Skeletal muscle satellite cell (primary cell): ENCODE results near the gene RIMKLA. TPM values are rescaled to one million over a fixed set of nuclear protein-coding genes. Genes with fewer than 3 reads are reported as not detected.

Source experiments
- H3K27me3 ChIP-seq: 2 replicates; pipeline ENCODE4 v1.7.0; 2013; ENCODE audit warnings: low read length; ENCODE audit not compliant: control insufficient read depth, insufficient read depth
- H3K36me3 ChIP-seq: 2 replicates; pipeline ENCODE4 v1.7.0; 2013; ENCODE audit warnings: mild to moderate bottlenecking, control low read depth, low read length; ENCODE audit not compliant: insufficient read depth
- H3K4me1 ChIP-seq: 2 replicates; pipeline ENCODE4 v1.7.0; 2013; ENCODE audit warnings: low read length; ENCODE audit not compliant: control insufficient read depth, insufficient read depth
- H3K4me2 ChIP-seq: 2 replicates; pipeline ENCODE4 v1.7.0; 2013; ENCODE audit warnings: mild to moderate bottlenecking, low read length
- H3K4me3 ChIP-seq: 2 replicates; pipeline ENCODE4 v1.7.0; 2013; ENCODE audit warnings: low read length
- H3K9ac ChIP-seq: 2 replicates; pipeline ENCODE4 v1.7.0; 2013; ENCODE audit warnings: mild to moderate bottlenecking, low read depth, low read length, moderate library complexity
- H3K9me3 ChIP-seq: replicated peaks from 2 replicates; pipeline ENCODE4 v1.7.0; 2013; ENCODE audit warnings: mild to moderate bottlenecking, control low read depth, low read length
- total RNA-seq: library from RNA; depleted of rRNA; stranded (reverse); fragments of >200 nt; gene quantifications from 2 replicates; pipeline ENCODE4 v1.2.3, GENCODE V29; 2012; rRNA removed

The RIMKLA gene, protein sequence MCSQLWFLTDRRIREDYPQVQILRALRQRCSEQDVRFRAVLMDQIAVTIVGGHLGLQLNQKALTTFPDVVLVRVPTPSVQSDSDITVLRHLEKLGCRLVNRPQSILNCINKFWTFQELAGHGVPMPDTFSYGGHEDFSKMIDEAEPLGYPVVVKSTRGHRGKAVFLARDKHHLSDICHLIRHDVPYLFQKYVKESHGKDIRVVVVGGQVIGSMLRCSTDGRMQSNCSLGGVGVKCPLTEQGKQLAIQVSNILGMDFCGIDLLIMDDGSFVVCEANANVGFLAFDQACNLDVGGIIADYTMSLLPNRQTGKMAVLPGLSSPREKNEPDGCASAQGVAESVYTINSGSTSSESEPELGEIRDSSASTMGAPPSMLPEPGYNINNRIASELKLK
- total RNA-seq: not detected in 2 replicates

DNA sequence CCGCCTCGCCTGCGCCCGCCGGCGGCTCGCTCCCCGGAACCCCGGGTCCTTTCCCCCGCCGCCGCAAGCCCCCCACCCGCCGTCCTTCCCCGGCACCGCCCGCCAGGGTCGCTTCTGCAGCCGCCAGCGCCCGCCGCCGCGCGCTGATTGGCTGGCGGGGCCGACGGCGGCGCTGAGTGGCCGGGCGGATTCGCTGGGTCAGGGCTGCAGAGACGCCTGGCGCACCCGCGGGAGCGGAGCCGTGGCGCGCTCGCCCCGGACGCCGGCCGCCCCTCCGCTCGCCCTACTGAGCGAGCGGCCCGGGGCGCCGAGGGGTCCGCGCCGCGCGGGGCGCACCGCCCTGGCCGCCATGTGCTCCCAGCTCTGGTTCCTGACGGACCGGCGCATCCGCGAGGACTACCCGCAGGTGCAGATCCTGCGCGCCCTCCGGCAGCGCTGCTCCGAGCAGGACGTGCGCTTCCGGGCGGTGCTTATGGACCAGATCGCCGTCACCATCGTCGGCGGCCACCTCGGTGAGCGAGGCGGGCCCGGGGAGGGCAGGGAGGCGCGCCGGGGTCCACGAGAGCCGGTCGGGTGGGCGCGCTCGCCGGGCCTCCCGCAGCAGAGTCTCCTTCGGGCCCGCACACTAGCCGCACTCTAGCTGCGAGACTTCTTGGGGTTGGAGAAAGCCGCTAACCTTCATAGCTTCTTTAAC lies at the start of gene RIMKLA:
RIMKLA (plus strand) TSS at position 207 of the 694 bp plus-strand sequence; CDS start at position 350, 143 bp downstream.
- Histone ChIP-seq H3K4me2 (peak within 1 kb of the TSS; percentile 87), H3K4me1 (peaks cover 6% of the 10 kb centered on the region), H3K9ac (no peak within 1 kb of the TSS), H3K4me3 (peak within 1 kb of the TSS; percentile 70), H3K27me3 (peaks cover 38% of the 10 kb centered on the region), H3K9me3 (no peaks in the 10 kb centered on the region), H3K36me3 (no peaks in the 10 kb centered on the region)

DNA sequence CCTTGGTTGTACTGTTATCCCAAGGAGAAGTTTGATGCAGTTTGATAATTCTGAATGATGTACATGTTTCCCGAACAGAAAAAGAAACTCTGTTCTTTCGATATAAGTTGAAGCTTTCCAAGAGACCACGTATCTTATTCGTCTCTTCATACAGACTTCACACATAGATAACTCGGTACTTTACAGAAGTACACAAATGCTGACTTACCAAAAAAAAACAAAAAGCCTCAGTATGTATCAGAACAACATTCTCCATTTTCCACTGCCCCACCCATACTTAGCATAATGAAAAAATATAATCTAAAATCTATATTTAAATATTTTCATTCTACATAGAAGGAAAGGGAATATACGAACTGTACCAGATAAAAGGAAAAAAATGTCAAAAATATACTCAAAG lies 47.7 kb upstream of the RIMKLA start:
- no peaks in the 10 kb centered on the region for H3K9me3 ChIP-seq
- peaks cover 9% of the 10 kb centered on the region for H3K4me1 ChIP-seq
- H3K27me3 ChIP-seq: no peaks in the 10 kb centered on the region
- H3K4me2 ChIP-seq: peak overlapping the region; percentile 86
- H3K4me3 ChIP-seq: peak overlapping the region; percentile 98
- peak overlapping the region; percentile 97 for H3K9ac ChIP-seq
- no peaks in the 10 kb centered on the region for H3K36me3 ChIP-seq

DNA sequence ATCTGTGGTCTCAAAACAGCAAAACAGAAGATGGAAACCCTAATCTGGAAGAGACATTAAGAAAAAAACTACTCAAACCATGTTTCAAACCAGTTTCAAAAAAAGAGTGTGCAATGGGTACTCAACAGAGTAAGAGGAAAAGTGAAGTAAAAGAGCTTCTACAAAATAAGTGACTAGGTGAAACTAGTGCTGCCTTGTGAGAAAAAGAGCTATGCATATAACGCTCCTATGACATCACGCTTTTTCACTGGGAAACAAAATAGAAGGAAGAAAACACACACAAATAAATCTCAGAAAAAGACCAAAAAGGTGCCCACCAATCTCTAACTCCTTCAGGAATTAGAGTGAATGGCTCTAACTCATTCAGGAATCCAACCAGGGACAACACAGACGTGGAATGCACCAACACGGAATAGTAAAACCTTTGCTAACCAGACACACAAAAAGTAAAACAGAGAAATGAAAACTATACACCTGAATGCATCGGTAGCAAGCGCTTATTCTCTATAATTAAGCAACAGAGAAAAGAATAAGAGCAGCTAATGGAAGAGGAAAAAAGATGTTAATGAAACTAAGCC lies 46.8 kb upstream of the RIMKLA start:
- H3K9ac ChIP-seq: peak overlapping the region; percentile 97
- no peaks in the 10 kb centered on the region for H3K27me3 ChIP-seq
- H3K36me3 ChIP-seq: no peaks in the 10 kb centered on the region
- peak overlapping the region; percentile 86 for H3K4me2 ChIP-seq
- peaks cover 9% of the 10 kb centered on the region for H3K4me1 ChIP-seq
- H3K4me3 ChIP-seq: peak overlapping the region; percentile 98
- no peaks in the 10 kb centered on the region for H3K9me3 ChIP-seq

DNA sequence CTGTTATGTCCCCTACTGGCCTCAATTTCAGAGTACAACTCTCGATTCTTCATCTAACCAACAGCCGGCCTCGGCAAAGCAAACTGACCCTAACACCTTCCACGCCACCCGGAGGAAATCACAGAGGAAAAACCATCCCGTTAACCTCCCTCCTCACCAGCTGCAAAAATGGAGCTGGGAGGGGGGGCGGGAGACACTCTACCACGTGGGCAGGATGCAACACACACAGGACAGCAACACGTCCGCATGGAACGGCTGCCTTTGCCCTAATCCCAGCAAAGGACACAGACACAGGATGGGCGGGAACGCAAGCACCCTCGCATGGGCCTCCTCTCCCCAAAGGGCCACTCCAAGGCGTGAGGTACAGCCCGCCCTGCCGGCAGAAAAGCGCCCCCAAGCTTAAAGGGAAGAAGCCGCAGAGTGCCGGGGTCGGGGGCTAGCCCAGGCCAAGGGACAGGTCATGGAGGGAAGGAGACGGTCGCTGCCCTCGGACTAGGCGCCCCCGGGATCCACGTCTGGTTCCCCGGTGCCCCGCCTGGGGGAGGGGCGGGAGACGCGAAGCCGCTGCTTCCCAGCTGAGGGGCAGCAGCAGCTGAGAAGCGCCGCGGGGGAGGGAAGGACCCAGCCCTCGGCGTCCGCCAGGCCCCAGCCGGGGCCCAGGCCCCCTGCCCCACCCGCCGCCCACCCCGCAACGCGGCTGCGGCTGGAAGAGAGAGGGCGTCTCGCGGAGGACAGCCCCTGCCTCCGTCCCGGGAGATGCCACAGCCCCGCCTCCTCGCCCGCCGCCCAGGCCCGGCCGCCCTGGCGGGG lies 46.1 kb upstream of the RIMKLA start:
- Histone ChIP-seq H3K9me3 (no peaks in the 10 kb centered on the region), H3K9ac (peak overlapping the region; percentile 97), H3K4me1 (peaks cover 9% of the 10 kb centered on the region), H3K4me2 (peak overlapping the region; percentile 86), H3K4me3 (peak overlapping the region; percentile 98), H3K27me3 (no peaks in the 10 kb centered on the region), H3K36me3 (no peaks in the 10 kb centered on the region)

DNA sequence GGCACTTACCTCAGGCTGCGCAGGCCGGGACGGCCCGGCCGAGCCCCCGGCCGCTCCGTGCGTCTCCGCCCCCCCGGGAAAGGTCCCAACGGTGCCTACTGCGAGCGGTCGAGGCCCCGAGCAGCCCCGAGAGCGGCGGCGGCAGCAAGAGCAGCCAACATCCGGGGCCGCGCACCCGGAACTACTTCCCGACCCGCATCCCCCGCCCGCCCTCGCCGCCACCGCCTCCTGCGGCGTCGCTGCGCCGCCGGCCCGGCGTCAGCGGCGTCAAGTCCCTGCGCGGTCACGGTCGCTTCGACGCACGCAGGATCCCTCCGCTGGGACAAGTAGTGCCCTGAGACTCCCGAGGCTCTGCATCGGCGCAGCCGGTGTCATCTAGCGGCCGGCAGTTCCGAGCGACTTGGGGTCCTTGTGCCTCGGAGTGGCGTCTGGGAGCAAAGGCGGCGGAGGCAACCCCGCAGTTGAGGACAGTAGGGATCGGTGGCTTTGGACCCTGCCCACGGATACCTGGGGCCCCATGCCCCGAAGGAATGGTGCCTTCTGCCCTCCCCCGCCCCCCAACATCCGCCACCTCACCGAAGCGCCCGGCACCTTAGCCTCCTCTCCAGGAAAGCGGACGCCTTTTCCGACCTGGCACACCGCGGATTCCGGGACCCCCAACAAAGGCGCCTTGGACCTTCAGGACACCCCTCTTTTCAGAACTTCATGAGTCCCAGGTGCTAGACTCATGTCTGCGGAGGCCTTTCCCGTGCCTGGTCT lies 45.4 kb upstream of the RIMKLA start, which contains the start of gene FOXJ3:
FOXJ3 (minus strand) TSS at position 186 of the 759 bp plus-strand sequence. CDS start 24,142 bp downstream, outside the sequence.
- Histone ChIP-seq H3K36me3 (no peaks in the 10 kb centered on the region), H3K27me3 (no peaks in the 10 kb centered on the region), H3K9ac (peak within 1 kb of the TSS; percentile 97), H3K9me3 (no peaks in the 10 kb centered on the region), H3K4me3 (peak within 1 kb of the TSS; percentile 98), H3K4me2 (peak within 1 kb of the TSS; percentile 91), H3K4me1 (peaks cover 11% of the 10 kb centered on the region)

DNA sequence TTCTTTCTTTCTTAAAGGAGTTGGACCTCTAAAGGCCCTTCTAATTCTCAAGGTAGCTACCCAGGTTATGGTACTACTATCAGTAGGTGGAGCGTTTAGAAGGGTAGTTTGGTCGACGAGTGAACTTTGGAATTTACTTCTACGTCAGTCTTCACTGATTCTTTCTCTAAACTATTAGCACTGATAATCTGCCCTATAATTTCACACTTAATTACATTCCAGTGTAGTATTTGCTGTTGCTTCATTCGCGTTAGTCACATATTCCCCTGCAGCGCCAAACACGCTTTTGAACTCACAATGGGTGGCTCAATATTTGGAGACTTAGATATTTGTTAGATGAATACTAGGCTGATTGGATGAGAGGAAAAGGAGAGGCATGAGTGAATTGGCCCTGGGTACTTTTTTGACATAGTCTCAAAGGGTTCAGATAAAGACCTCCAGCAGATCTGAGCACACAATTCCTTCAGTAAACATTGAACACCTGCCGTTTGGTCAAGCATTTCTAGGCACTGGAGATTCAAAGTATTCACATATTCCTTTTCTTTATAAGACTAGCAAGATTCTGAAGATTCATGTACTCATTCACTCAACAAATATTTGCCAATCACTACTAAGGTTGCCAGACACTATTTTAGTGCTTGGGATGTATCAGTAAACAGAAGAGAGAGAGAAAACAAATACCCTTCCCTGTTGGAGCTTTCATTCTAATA lies 44.6 kb upstream of the RIMKLA start:
- Histone ChIP-seq H3K4me1 (peaks cover 15% of the 10 kb centered on the region), H3K9ac (peak overlapping the region; percentile 97), H3K36me3 (no peaks in the 10 kb centered on the region), H3K9me3 (no peaks in the 10 kb centered on the region), H3K4me2 (peak overlapping the region; percentile 91), H3K4me3 (peak overlapping the region; percentile 98), H3K27me3 (no peaks in the 10 kb centered on the region)

DNA sequence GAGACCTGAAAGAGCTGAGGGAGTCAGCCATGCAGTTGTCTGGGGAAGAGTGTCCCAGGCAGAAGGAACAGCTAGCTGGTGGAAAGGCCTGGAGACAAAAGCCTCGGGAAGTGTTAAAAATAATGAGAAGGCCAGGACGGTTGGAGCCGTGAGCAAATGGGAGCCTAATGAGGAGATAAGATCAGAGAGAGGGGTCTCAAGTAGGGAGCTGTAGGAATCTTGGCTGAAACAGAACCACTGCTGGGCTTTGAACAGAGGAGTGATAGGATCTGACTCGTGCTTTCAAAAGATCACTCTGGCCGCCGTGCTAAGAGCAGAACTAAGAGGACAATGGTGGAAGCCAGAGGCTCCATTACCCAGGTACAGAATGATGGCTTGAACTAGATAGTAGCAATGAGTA lies 43.6 kb upstream of the RIMKLA start:
- Histone ChIP-seq H3K9ac (no peak overlapping the region), H3K9me3 (no peaks in the 10 kb centered on the region), H3K4me1 (peaks cover 15% of the 10 kb centered on the region), H3K4me3 (no peak overlapping the region), H3K4me2 (no peak overlapping the region), H3K27me3 (no peaks in the 10 kb centered on the region), H3K36me3 (no peaks in the 10 kb centered on the region)

DNA sequence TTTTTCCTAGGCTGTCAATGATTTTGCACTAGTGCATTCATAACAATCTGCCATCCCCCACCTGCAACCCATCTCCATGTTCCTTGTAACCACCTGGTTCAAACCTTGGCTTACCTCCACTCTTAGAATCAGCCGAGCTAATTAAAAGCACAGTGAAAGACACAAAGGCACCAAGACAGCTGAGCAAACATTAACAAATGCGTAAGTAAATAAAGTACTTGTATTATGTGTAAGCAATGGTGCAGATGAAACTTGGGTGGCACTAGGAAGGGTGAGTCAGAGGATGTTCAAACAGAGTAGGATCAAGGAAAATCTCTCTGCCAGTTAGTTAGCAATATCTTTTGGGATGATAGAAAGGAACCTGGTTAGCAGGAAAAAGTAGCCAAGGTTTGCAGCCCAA lies 40.5 kb upstream of the RIMKLA start:
- H3K27me3 ChIP-seq: no peaks in the 10 kb centered on the region
- H3K9ac ChIP-seq: no peak overlapping the region
- no peaks in the 10 kb centered on the region for H3K36me3 ChIP-seq
- H3K4me2 ChIP-seq: no peak overlapping the region
- H3K4me1 ChIP-seq: peaks cover 6% of the 10 kb centered on the region
- no peak overlapping the region for H3K4me3 ChIP-seq
- no peaks in the 10 kb centered on the region for H3K9me3 ChIP-seq

DNA sequence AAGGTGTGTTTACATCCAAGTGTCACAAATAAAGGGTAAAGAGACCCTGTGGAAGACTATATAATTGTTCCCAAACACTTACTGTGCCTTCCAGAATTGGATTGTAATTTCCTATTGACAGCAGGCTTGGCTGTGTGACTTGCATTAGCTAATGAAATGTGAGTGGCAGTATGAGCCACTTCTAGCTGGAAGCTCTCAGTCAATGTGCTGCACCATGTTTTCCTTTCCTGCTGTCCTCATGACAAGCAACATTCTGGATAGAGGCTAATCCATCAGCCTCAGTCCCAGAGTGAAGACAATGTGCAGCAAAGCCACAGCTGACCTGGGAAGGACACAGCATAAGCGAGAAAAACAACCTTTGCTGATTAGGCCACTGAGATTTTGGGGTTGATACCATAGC lies 39.7 kb upstream of the RIMKLA start:
- H3K4me3 ChIP-seq: no peak overlapping the region
- no peak overlapping the region for H3K9ac ChIP-seq
- peaks cover 6% of the 10 kb centered on the region for H3K4me1 ChIP-seq
- no peaks in the 10 kb centered on the region for H3K36me3 ChIP-seq
- H3K27me3 ChIP-seq: no peaks in the 10 kb centered on the region
- H3K9me3 ChIP-seq: no peaks in the 10 kb centered on the region
- no peak overlapping the region for H3K4me2 ChIP-seq

DNA sequence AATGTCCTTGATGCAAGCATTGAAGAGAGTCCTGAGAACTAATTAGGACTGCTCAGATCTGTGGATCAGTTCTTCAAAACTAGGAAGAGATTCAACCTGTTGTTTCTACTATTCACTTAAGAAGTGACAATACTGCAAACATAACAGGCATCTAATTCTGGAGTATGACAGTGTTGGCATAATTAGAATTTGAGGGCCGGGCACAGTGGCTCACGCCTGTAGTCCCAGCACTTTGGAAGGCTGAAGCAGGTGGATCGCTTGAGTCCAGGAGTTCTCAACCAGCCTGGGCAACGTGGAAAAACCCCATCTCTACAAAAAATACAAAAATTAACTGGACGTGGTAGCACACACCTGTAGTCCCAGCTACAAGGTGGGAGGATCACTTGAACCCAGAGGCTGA lies 37.5 kb upstream of the RIMKLA start:
- Histone ChIP-seq H3K9ac (no peak overlapping the region), H3K4me3 (no peak overlapping the region), H3K4me2 (no peak overlapping the region), H3K9me3 (no peaks in the 10 kb centered on the region), H3K36me3 (no peaks in the 10 kb centered on the region), H3K27me3 (no peaks in the 10 kb centered on the region), H3K4me1 (peaks cover 6% of the 10 kb centered on the region)
